ENCODE results near the gene SLC16A6.
"Not testable (repeated sequence)": the region's sequence is repeated elsewhere in the genome, so short reads cannot be mapped to it uniquely, and the experiment has no call there.

Gene SLC16A6

DNA sequence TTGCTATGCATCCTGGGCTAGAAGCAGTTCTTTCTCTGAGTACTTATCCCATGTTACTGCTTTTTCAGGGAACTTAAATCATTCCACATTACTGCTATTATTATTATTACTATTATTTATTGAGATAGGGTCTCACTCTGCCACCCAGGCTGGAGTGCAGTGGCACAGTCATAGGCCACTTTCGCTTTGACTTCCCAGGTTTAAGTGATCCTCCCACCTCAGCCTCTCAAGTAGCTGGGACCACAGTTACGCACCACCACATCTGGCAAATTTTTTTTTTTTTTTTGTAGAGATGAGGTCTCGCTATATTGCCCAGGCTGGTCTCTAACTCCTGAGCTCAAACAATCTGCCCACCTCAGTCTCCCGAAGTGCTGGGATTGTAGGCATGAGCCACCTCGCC lies 71.5 kb downstream of the SLC16A6 start:
- not testable (repeated sequence) for DNase-seq (ENCODE audit: low read depth in 2 of 2)
